WTC11 (cell line): Measurements from ENCODE around the gene SLC25A53. TPM values are rescaled to one million over a fixed set of nuclear protein-coding genes. Genes with fewer than 3 reads are reported as not detected.

Experiments used
- ATAC-seq: fragments of 200-7000 bp; cut with Tn5 transposase; 2 replicates; pipeline ENCODE4 v1.10.0; 2021; ENCODE audit warnings: mild to moderate bottlenecking, moderate library complexity
- CTCF ChIA-PET: fragments of 300-600 bp; sonication (Branson Sonifier 250); formaldehyde crosslinking; loops from one replicate; lab custom pipeline; 2021; ENCODE audit warnings: antibody characterized with exemption; lab: Charles Lee
- POLR2A ChIA-PET: fragments of 350-600 bp; sonication (Branson Sonifier 250); formaldehyde crosslinking; loops from one replicate; lab custom pipeline; 2021; ENCODE audit warnings: antibody characterized with exemption; lab: Charles Lee
- DNase-seq: peaks from one replicate; pipeline ENCODE4 v3.0.0; 2021; ENCODE audit warnings: low spot score
- H3K27ac Mint-ChIP-seq: 2 replicates; pipeline ENCODE4 v1.8.0; 2021; ENCODE audit warnings: mixed read lengths
- H3K27me3 Mint-ChIP-seq: 2 replicates; pipeline ENCODE4 v1.8.0; 2021; ENCODE audit warnings: low read depth, mild to moderate bottlenecking, moderate library complexity, mixed read lengths
- H3K36me3 Mint-ChIP-seq: 2 replicates; pipeline ENCODE4 v1.8.0; 2021; ENCODE audit warnings: mixed read lengths
- H3K4me1 Mint-ChIP-seq: 2 replicates; pipeline ENCODE4 v1.8.0; 2022; ENCODE audit warnings: mixed read lengths
- H3K4me3 Mint-ChIP-seq: 2 replicates; pipeline ENCODE4 v1.8.0; 2021; ENCODE audit warnings: mild to moderate bottlenecking, moderate library complexity, mixed read lengths
- H3K9me3 Mint-ChIP-seq: 2 replicates; pipeline ENCODE4 v1.8.0; 2021; ENCODE audit warnings: mixed read lengths
- ATF1 ChIP-seq: sonication (generic); formaldehyde crosslinking; IDR thresholded peaks from 2 replicates; pipeline ENCODE4 v1.8.1; 2023; ENCODE audit warnings: mild to moderate bottlenecking, moderate library complexity, missing genetic modification reagents
- CREM ChIP-seq: sonication (generic); formaldehyde crosslinking; IDR thresholded peaks from 2 replicates; pipeline ENCODE4 v1.8.1; 2022; ENCODE audit warnings: mild to moderate bottlenecking, missing genetic modification reagents, moderate library complexity
- ETV6 ChIP-seq: sonication (generic); formaldehyde crosslinking; IDR thresholded peaks from 2 replicates; pipeline ENCODE4 v1.8.1; 2022; ENCODE audit warnings: mild to moderate bottlenecking, missing genetic modification reagents
- FOXK1 ChIP-seq: sonication (generic); formaldehyde crosslinking; IDR thresholded peaks from 2 replicates; pipeline ENCODE4 v1.8.0; 2022; ENCODE audit warnings: mild to moderate bottlenecking, moderate library complexity, missing genetic modification reagents
- GABPB1 ChIP-seq: sonication (generic); formaldehyde crosslinking; IDR thresholded peaks from 2 replicates; pipeline ENCODE4 v1.8.1; 2023; ENCODE audit warnings: mild to moderate bottlenecking, missing genetic modification reagents
- HMGXB4 ChIP-seq: sonication (generic); formaldehyde crosslinking; IDR thresholded peaks from 2 replicates; pipeline ENCODE4 v1.8.1; 2023; ENCODE audit warnings: mild to moderate bottlenecking, moderate library complexity, missing genetic modification reagents
- KAT7 ChIP-seq: sonication (generic); formaldehyde crosslinking; IDR thresholded peaks from 2 replicates; pipeline ENCODE4 v1.8.1; 2023; ENCODE audit warnings: missing genetic modification reagents, mild to moderate bottlenecking, borderline replicate concordance
- MYBL2 ChIP-seq: sonication (generic); formaldehyde crosslinking; IDR thresholded peaks from 2 replicates; pipeline ENCODE4 v1.8.1; 2023; ENCODE audit warnings: mild to moderate bottlenecking, moderate library complexity, missing genetic modification reagents
- NR3C1 ChIP-seq: sonication (generic); formaldehyde crosslinking; conservative IDR thresholded peaks from 2 replicates; pipeline ENCODE4 v1.8.1; 2023; ENCODE audit warnings: low read depth, mild to moderate bottlenecking, missing genetic modification reagents
- SP1 ChIP-seq: sonication (generic); formaldehyde crosslinking; conservative IDR thresholded peaks from 2 replicates; pipeline ENCODE4 v1.8.1; 2022; ENCODE audit warnings: missing genetic modification reagents
- STAT6 ChIP-seq: sonication (generic); formaldehyde crosslinking; conservative IDR thresholded peaks from 2 replicates; pipeline ENCODE4 v1.8.1; 2023; ENCODE audit warnings: mild to moderate bottlenecking, low read depth, missing genetic modification reagents, moderate library complexity
- TCF7 ChIP-seq: sonication (generic); formaldehyde crosslinking; IDR thresholded peaks from 2 replicates; pipeline ENCODE4 v1.8.0; 2022; ENCODE audit warnings: mild to moderate bottlenecking, low read depth, missing genetic modification reagents, moderate library complexity
- ZNF121 ChIP-seq: sonication (generic); formaldehyde crosslinking; IDR thresholded peaks from 2 replicates; pipeline ENCODE4 v1.8.0; 2023; ENCODE audit warnings: missing genetic modification reagents
- ZNF219 ChIP-seq: sonication (generic); formaldehyde crosslinking; IDR thresholded peaks from 2 replicates; pipeline ENCODE4 v1.8.0; 2023; ENCODE audit warnings: missing genetic modification reagents, mild to moderate bottlenecking, borderline replicate concordance
- ZNF317 ChIP-seq: sonication (generic); formaldehyde crosslinking; IDR thresholded peaks from 2 replicates; pipeline ENCODE4 v1.8.1; 2023; ENCODE audit warnings: low read depth, mild to moderate bottlenecking, moderate library complexity, missing genetic modification reagents, borderline replicate concordance
- ZNF396 ChIP-seq: fragments of 250-450 bp; sonication (Bioruptor Pico); IDR thresholded peaks from 2 replicates; pipeline ENCODE4 v1.8.0; 2021; ENCODE audit warnings: mild to moderate bottlenecking, moderate library complexity, borderline replicate concordance
- ZNF671 ChIP-seq: fragments of 250-450 bp; sonication (Bioruptor Pico); IDR thresholded peaks from 2 replicates; pipeline ENCODE4 v1.8.0; 2021; ENCODE audit warnings: mild to moderate bottlenecking
- ZSCAN18 ChIP-seq: fragments of 250-450 bp; sonication (Bioruptor Pico); IDR thresholded peaks from 2 replicates; pipeline ENCODE4 v2.1.2; 2022; ENCODE audit warnings: mild to moderate bottlenecking, moderate library complexity
- total RNA-seq: library from RNA; stranded (reverse); gene quantifications from 3 replicates; pipeline ENCODE4 v1.2.3, GENCODE V29; 2021
- TF ChIP-seq, protein P1 (sequence below): sonication (generic); formaldehyde crosslinking; IDR thresholded peaks from 2 replicates; pipeline ENCODE4 v1.8.0; 2023; ENCODE audit warnings: mild to moderate bottlenecking, missing genetic modification reagents
- TF ChIP-seq, protein P2 (sequence below): sonication (generic); formaldehyde crosslinking; IDR thresholded peaks from 2 replicates; pipeline ENCODE4 v1.8.0; 2022; ENCODE audit warnings: mild to moderate bottlenecking, missing genetic modification reagents
- TF ChIP-seq, protein P3 (sequence below): sonication (generic); formaldehyde crosslinking; IDR thresholded peaks from 2 replicates; pipeline ENCODE4 v1.8.0; 2022; ENCODE audit warnings: mild to moderate bottlenecking, missing genetic modification reagents

SLC25A53 gene
- total RNA-seq, 1 experiment from 2014 or later: 1.8 TPM

GRCh38 chrX:104187931-104188330 lies 31.1 kb upstream of the SLC25A53 start (continued):
- TF ChIP-seq ZNF219 (CRISPR knock-in tag) (no peak), MYBL2 (CRISPR knock-in tag) (no peak), ZNF121 (CRISPR knock-in tag) (no peak), ETV6 (no peak), ZSCAN18 (no peak)
- TF ChIP-seq, all 79 proteins: peak for 0

- H3K9me3 Mint-ChIP-seq: no peaks in the 10 kb centered on the region
- DNase-seq (no peak), ATAC-seq (no peak)
- H3K36me3 Mint-ChIP-seq: peaks cover 8% of the 10 kb centered on the region
- H3K4me1 Mint-ChIP-seq: no peaks in the 10 kb centered on the region
- no peak overlapping the region for H3K27ac Mint-ChIP-seq
- POLR2A ChIA-PET: no interaction called here
- no peaks in the 10 kb centered on the region for H3K27me3 Mint-ChIP-seq
- CTCF ChIA-PET: no interaction called here
- H3K4me3 Mint-ChIP-seq: no peak overlapping the region
- TF ChIP-seq KAT7 (CRISPR knock-in tag) (no peak), GABPB1 (CRISPR knock-in tag) (no peak), HMGXB4 (CRISPR knock-in tag) (no peak), CREM (CRISPR knock-in tag) (no peak), ATF1 (CRISPR knock-in tag) (no peak)
- TF ChIP-seq, all 79 proteins: peak for 0
Observed at GRCh38 chrX:104183685-104184084, 26.9 kb upstream of the SLC25A53 start.

- CTCF ChIA-PET: no interaction called here
- TF ChIP-seq, protein P1, sequence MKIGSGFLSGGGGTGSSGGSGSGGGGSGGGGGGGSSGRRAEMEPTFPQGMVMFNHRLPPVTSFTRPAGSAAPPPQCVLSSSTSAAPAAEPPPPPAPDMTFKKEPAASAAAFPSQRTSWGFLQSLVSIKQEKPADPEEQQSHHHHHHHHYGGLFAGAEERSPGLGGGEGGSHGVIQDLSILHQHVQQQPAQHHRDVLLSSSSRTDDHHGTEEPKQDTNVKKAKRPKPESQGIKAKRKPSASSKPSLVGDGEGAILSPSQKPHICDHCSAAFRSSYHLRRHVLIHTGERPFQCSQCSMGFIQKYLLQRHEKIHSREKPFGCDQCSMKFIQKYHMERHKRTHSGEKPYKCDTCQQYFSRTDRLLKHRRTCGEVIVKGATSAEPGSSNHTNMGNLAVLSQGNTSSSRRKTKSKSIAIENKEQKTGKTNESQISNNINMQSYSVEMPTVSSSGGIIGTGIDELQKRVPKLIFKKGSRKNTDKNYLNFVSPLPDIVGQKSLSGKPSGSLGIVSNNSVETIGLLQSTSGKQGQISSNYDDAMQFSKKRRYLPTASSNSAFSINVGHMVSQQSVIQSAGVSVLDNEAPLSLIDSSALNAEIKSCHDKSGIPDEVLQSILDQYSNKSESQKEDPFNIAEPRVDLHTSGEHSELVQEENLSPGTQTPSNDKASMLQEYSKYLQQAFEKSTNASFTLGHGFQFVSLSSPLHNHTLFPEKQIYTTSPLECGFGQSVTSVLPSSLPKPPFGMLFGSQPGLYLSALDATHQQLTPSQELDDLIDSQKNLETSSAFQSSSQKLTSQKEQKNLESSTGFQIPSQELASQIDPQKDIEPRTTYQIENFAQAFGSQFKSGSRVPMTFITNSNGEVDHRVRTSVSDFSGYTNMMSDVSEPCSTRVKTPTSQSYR (CRISPR knock-in tag): no peak
- TF ChIP-seq, protein P2, sequence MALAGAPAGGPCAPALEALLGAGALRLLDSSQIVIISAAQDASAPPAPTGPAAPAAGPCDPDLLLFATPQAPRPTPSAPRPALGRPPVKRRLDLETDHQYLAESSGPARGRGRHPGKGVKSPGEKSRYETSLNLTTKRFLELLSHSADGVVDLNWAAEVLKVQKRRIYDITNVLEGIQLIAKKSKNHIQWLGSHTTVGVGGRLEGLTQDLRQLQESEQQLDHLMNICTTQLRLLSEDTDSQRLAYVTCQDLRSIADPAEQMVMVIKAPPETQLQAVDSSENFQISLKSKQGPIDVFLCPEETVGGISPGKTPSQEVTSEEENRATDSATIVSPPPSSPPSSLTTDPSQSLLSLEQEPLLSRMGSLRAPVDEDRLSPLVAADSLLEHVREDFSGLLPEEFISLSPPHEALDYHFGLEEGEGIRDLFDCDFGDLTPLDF (CRISPR knock-in tag): no peak
- TF ChIP-seq TCF7 (CRISPR knock-in tag): no peak
- no peak for TF ChIP-seq ZNF317
- TF ChIP-seq STAT6 (CRISPR knock-in tag): no peak
- no peak for TF ChIP-seq FOXK1 (CRISPR knock-in tag)
- TF ChIP-seq, protein P3, sequence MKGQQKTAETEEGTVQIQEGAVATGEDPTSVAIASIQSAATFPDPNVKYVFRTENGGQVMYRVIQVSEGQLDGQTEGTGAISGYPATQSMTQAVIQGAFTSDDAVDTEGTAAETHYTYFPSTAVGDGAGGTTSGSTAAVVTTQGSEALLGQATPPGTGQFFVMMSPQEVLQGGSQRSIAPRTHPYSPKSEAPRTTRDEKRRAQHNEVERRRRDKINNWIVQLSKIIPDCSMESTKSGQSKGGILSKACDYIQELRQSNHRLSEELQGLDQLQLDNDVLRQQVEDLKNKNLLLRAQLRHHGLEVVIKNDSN (CRISPR knock-in tag): no peak
- no peak for TF ChIP-seq ZNF396 (CRISPR knock-in tag)
- no peak for TF ChIP-seq SP1 (CRISPR knock-in tag)
- no peak for TF ChIP-seq NR3C1 (CRISPR knock-in tag)
- no peak for TF ChIP-seq ZNF671
- H3K27ac Mint-ChIP-seq: no peak overlapping the region
Observed at GRCh38 chrX:104173841-104174240, 17.0 kb upstream of the SLC25A53 start.

More at GRCh38 chrX:104173841-104174240, 17.0 kb upstream of the SLC25A53 start:
- DNase-seq (no peak), ATAC-seq (no peak)
- POLR2A ChIA-PET: no interaction called here
- Mint-ChIP-seq H3K4me1 (no peaks in the 10 kb centered on the region), H3K4me3 (no peak overlapping the region), H3K27me3 (no peaks in the 10 kb centered on the region), H3K9me3 (no peaks in the 10 kb centered on the region), H3K36me3 (peaks cover 15% of the 10 kb centered on the region)
